ENCODE results near the gene CEBPZOS.
A peak's percentile ranks its signal among the peaks of the same experiment; 100 is the strongest.
"Not testable (repeated sequence)": the region's sequence is repeated elsewhere in the genome, so short reads cannot be mapped to it uniquely, and the experiment has no call there.

Gene CEBPZOS

DNA sequence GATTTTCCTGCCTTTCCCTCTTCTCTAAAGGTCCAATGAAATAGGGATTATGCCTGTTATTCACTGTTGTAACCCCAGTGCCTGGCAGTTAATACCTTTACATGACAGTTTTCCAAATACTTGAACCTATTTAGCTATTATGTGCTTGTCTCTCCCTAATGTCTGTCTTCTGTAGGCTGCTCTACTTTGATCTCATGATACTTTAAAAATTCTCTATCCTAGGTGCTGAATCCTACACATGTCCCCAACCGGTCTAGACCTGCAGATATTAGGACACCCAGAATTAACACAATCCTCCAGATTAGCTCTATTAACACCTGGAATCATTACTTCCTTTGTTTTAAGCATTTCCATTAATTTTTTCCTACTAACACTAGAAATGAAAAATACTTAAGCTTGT, 27.8 kb downstream of the CEBPZOS start:
- TF ChIP-seq, protein P1, sequence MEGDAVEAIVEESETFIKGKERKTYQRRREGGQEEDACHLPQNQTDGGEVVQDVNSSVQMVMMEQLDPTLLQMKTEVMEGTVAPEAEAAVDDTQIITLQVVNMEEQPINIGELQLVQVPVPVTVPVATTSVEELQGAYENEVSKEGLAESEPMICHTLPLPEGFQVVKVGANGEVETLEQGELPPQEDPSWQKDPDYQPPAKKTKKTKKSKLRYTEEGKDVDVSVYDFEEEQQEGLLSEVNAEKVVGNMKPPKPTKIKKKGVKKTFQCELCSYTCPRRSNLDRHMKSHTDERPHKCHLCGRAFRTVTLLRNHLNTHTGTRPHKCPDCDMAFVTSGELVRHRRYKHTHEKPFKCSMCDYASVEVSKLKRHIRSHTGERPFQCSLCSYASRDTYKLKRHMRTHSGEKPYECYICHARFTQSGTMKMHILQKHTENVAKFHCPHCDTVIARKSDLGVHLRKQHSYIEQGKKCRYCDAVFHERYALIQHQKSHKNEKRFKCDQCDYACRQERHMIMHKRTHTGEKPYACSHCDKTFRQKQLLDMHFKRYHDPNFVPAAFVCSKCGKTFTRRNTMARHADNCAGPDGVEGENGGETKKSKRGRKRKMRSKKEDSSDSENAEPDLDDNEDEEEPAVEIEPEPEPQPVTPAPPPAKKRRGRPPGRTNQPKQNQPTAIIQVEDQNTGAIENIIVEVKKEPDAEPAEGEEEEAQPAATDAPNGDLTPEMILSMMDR (IDR thresholded peaks at IDR 0.05; ENCODE audit: insufficient read depth, missing control alignments): no peak
- peak; percentile 74 for FAIRE-seq
- DNase-seq (ENCODE audit: insufficient read length, low spot score): no peak

DNA sequence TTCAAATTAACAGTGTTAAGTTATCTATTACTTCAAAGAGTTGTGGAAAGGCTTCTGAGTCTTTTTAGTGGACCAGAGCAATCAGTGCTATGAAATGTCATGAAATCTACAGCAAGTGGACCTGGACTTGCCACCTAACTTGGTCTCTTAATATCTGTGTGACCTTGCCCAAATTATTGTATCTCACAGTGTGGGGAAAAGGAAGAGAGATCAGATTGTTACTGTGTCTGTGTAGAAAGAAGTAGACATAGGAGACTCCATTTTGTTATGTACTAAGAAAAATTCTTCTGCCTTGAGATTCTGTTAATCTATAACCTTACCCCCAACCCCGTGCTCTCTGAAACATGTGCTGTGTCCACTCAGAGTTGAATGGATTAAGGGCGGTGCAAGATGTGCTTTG, 28.8 kb downstream of the CEBPZOS start:
- not testable (repeated sequence) for DNase-seq (ENCODE audit: insufficient read length, low spot score); FAIRE-seq

DNA sequence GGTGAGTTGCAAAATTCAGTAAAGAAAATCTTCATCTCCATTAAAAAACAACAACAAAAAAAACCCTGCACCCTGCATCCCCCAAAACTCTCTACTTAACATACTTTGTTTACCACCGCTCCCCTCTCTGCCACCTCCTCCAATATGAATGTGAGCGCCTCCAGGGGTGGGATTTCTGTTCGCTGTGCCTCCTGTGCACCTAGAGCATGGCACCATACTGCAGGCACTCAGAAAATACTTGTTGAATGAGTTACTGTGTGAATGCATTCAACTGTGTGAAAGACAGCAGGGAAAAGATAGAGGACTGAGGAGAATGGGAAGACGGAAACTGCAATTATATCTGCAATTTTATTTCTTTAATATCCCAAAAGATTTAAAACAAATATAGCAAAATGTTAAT, 30.6 kb downstream of the CEBPZOS start:
- TF ChIP-seq, protein P1 (IDR thresholded peaks at IDR 0.05; ENCODE audit: insufficient read depth, missing control alignments): no peak
- no peak for FAIRE-seq
- no peak for DNase-seq (ENCODE audit: insufficient read length, low spot score)

DNA sequence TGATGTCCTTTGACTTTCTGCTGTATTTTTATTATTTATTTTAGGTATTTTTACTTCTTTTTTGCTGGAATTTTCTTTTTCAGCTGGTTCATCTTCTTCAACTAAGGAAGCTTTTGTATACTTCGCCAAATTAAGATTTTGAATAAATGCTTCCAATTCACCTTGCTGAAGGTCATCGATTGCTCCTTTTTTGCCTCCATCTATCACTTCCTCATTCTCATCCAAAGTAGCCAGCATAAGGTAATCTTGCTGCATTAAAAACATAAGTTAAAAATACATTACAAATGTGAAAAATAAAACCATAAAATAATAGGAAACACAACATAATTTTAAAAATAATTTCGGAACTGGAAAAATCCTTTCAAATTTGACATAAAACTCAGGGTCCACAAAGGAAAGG, 32.5 kb downstream of the CEBPZOS start:
- TF ChIP-seq, protein P1 (IDR thresholded peaks at IDR 0.05; ENCODE audit: insufficient read depth, missing control alignments): no peak
- DNase-seq (ENCODE audit: insufficient read length, low spot score) (no peak), FAIRE-seq (no peak)

DNA sequence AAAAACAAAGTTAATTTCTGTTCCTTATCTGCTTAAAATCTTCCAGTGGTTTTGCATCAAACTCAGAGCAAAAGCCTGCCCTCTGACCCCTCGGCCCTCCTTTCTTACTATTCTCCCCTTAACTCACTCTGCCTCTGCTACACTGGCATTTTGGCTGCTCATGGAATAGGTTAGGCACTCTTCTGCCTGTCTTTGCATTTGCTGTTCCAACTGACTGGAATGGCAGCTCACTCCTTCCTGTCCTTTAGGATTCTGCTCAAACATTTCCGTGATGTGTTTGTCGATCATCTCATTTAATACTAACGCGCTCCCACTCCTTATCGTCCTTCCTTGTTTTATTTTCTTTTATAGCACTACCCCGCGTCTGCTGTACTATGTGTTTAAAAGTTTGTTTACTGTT, 34.3 kb downstream of the CEBPZOS start:
- DNase-seq (ENCODE audit: insufficient read length, low spot score) (no peak), FAIRE-seq (no peak)
- TF ChIP-seq, protein P1 (IDR thresholded peaks at IDR 0.05; ENCODE audit: insufficient read depth, missing control alignments): no peak

DNA sequence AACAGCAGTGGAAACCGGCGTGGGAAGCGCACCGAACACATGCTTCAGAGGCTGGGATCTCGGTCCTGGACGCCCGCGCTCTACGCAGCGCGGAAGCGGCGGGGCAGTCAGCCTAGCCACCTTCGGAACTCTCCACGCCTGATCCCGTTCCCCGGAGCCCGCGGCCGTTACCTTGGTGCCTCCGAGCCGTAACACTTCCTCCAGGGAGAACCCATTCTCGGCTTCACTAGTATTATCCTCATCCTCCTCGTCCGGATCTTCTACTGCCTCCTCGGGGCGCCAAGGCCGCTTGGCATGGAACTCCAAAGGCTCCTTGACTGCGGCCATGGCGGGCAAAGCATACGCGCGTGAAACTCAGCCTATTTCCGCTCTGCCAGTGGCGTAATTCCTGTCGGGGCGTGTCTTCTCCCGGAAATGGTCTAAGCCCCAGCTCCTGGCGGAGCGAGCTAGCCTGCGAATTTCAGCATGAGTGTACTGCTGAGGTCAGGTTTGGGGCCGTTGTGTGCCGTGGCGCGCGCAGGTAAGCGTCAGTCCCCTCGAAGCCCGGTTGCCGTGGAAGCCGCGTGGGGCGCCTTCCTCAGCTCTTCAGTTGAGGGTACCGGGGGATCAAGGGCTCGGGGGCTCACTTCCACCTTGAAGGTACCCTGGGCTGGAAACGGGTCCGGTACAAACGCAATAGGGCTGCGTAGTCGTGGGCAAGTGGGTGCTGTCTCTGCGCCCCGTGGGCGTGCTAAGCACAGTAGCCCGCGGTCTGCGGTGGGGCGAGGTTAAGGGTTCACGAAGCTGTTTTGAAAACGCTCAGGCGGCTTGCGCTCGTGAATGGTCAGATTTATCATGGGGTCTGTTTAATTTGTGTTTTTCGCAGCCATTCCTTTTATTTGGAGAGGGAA, 35.2 kb downstream of the CEBPZOS start, which contains the start of the genes CEBPZ and NDUFAF7:
CEBPZ (minus strand) TSS at position 356 of the 890 bp plus-strand sequence; CDS start at position 327, 29 bp downstream.
NDUFAF7 (plus strand) TSS at position 418 of the 890 bp plus-strand sequence; CDS start at position 466, 48 bp downstream.
- TF ChIP-seq, protein P1 (IDR thresholded peaks at IDR 0.05; ENCODE audit: insufficient read depth, missing control alignments): no peak
- DNase-seq (ENCODE audit: insufficient read length, low spot score) (peak; percentile 84), FAIRE-seq (no peak)

DNA sequence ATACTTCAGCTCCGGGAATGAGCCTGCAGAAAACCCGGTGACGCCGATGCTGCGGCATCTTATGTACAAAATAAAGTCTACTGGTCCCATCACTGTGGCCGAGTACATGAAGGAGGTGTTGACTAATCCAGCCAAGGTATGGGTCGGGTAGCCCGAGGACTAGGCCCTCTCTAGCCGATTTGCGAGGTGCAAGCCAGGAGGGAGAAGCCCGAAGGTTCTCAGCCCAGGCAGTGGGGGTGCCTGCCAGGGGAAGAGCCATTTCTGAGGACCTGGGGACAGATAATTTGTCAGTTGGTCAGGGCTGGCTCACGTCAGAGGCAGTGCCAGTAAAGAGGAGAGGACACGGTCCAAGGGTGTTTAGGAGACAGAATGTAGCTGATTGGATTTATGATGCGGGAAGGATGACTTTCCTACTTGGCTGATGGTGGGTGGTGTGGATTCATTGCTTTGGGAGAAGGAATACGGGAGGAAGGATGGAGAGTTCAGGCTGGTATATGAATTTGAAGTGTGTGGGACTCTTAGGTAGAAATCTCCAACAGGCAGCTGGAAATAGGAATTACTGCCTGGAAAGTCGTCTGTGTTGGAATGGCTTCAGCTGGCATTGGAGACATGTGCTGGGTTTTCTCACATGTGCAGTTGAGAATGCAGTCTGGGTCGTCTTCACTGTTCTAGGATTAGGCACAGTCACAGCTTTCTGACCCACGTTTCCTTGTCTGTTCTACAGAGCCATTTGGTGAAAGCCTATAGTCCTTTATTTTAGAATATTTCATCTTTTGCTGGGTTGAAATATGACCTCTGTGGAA, 36.0 kb downstream of the CEBPZOS start:
- DNase-seq (ENCODE audit: insufficient read length, low spot score) (no peak), FAIRE-seq (no peak)
- TF ChIP-seq, protein P1 (IDR thresholded peaks at IDR 0.05; ENCODE audit: insufficient read depth, missing control alignments): no peak

All from D721Med (cell line).